Peyer's patch (tissue), 4 donors: ENCODE data around the gene MYPN. TPM values are rescaled to one million over a fixed set of nuclear protein-coding genes. Genes with fewer than 3 reads are reported as not detected.
A peak's percentile ranks its signal among the peaks of the same experiment; 100 is the strongest.

Source experiments
- DNase-seq, 3 donors: peaks; one replicate each; pipeline ENCODE4 v3.0.0-alpha.2; 2017 to 2019
- H3K27ac ChIP-seq, 4 donors: fragments of 200-600 bp; sonication (generic); one replicate each; pipeline ENCODE4 v1.5.1; 2016 to 2019
- H3K27me3 ChIP-seq, 2 donors: fragments of 200-600 bp; sonication (generic); one replicate each; pipeline ENCODE4 v1.5.1; 2019
- H3K36me3 ChIP-seq, 3 donors: fragments of 200-600 bp; sonication (generic); one replicate each; pipeline ENCODE4 v1.5.1; 2016 to 2019
- H3K4me1 ChIP-seq, 4 donors: fragments of 200-600 bp; sonication (generic); one replicate each; pipeline ENCODE4 v1.5.1; 2016 to 2019
- H3K4me3 ChIP-seq, 4 donors: fragments of 200-600 bp; sonication (generic); 1 replicate in 3 of 4; 2 replicates in 1 of 4; pipeline ENCODE4 v1.5.1; 2016 to 2019; ENCODE audit warnings: mild to moderate bottlenecking in 1 of 4
- H3K9me3 ChIP-seq, 4 donors: fragments of 200-600 bp; sonication (generic); one replicate each; pipeline ENCODE4 v1.5.1; 2016 to 2019; ENCODE audit warnings: mild to moderate bottlenecking in 1 of 4
- POLR2A ChIP-seq, 2 donors: fragments of 450-650 bp; IDR thresholded peaks; one replicate each; pipeline ENCODE4 v1.5.1; 2017; ENCODE audit warnings: antibody characterized with exemption in 2 of 2, mild to moderate bottlenecking in 2 of 2, moderate library complexity in 2 of 2
- total RNA-seq, 4 donors: library from RNA; depleted of rRNA; stranded (reverse); fragments of >200 nt; gene quantifications; one replicate each; pipeline ENCODE4 v1.1.0, GENCODE V29; 2016
- TF ChIP-seq, protein P1 (sequence below), 6 experiments: fragments of 450-650 bp in 4 of 6; fragments of 200-600 bp in 2 of 6; sonication (generic) in 1 of 6; IDR thresholded peaks; one replicate each; pipeline ENCODE4 v1.5.1; 2017 to 2019; ENCODE audit warnings: antibody characterized with exemption in 6 of 6, mild to moderate bottlenecking in 3 of 6, moderate library complexity in 1 of 6

MYPN gene
- total RNA-seq, 4 donors from 2014 or later = 0.13 TPM; not detected in 3

DNA sequence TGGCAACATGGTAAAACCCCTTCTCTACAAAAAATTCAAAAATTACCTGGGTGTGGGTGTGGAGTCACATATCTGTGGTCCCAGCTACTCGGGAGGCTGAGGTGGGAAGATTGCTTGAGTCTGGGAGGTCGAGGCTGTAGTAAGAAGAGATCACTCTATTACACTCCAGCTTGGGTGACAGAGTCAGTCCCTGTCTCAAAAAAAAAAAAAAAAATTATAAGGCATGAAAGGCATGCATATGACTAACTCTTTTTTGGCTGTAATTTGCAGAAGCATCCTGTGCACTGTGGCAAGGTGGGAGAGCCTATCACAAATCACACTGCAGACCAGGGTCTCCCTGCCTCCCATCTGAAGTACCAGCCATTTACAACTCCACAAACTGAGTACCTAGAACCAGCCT, 14.1 kb upstream of the MYPN start:
- Histone ChIP-seq H3K36me3 (no peaks in the 10 kb centered on the region), H3K4me1 (peaks cover 0 to 5% (median 0%) of the 10 kb centered on the region in 4 donors), H3K4me3 (no peak overlapping the region), H3K9me3 (no peaks in the 10 kb centered on the region), H3K27me3 (no peaks in the 10 kb centered on the region), H3K27ac (no peak overlapping the region)
- no peak for TF ChIP-seq POLR2A (IDR thresholded peaks at IDR 0.05)
- TF ChIP-seq, protein P1, sequence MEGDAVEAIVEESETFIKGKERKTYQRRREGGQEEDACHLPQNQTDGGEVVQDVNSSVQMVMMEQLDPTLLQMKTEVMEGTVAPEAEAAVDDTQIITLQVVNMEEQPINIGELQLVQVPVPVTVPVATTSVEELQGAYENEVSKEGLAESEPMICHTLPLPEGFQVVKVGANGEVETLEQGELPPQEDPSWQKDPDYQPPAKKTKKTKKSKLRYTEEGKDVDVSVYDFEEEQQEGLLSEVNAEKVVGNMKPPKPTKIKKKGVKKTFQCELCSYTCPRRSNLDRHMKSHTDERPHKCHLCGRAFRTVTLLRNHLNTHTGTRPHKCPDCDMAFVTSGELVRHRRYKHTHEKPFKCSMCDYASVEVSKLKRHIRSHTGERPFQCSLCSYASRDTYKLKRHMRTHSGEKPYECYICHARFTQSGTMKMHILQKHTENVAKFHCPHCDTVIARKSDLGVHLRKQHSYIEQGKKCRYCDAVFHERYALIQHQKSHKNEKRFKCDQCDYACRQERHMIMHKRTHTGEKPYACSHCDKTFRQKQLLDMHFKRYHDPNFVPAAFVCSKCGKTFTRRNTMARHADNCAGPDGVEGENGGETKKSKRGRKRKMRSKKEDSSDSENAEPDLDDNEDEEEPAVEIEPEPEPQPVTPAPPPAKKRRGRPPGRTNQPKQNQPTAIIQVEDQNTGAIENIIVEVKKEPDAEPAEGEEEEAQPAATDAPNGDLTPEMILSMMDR (IDR thresholded peaks at IDR 0.05) = no peak
- no peak for DNase-seq

DNA sequence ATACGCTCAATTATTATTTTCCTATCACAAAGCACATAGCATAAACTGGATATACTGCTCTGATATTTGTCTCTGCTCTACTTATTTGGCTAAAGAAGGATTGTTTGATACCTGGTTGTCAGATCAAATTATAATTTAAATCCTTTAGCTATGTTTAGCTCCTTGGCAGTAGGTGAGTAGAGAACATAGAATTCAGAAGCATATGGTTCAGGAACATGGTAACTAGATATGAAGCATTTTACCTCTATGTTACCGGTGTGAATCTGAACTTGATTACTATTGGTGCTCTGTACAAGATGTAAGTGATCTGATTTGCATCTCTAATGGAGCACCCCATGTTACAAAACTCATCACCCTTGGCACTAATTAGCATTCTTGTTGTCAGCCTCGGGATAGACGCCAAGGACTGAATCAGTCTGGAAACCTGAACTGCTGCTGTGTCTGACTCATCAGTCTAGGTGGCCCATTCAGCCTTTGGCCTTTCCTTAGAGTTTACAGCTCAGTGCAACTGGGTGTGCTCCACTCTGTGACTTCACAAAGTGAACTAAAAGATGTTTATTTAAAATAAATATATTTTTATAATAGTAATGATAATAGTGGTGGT, 12.3 kb upstream of the MYPN start:
- no peak overlapping the region for H3K4me3 ChIP-seq
- no peaks in the 10 kb centered on the region for H3K9me3 ChIP-seq
- peaks cover 0 to 5% (median 0%) of the 10 kb centered on the region in 4 donors for H3K4me1 ChIP-seq
- TF ChIP-seq, protein P1 (IDR thresholded peaks at IDR 0.05) = no peak
- TF ChIP-seq POLR2A (IDR thresholded peaks at IDR 0.05) = no peak
- DNase-seq = peak in 2 of 3 donors; percentile 57 to 86
- peak overlapping the region in 2 of 4 donors; percentile 35 to 64 for H3K27ac ChIP-seq
- H3K36me3 ChIP-seq = no peaks in the 10 kb centered on the region
- H3K27me3 ChIP-seq = no peaks in the 10 kb centered on the region

DNA sequence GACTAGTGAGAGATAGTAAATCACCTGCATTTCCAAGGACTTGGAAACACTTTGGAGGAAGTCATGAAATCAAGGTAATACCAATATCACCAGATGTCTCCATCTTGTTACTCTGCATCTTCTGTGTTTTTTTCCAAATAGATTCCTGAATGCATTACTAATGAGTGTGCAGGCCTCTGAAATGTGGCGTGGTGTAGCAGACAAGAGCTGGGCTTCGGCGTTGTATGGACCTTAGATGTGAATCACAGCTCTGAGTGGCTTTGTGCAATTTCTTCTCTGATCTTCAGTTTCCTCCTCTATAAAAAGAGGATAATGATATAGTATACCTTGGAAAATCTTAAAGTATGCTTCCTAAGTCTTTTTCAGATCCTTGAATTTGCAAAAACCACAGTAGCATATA, 9.6 kb upstream of the MYPN start:
- Histone ChIP-seq H3K4me3 (no peak overlapping the region), H3K36me3 (no peaks in the 10 kb centered on the region), H3K27ac (no peak overlapping the region), H3K4me1 (peaks cover 0 to 5% (median 0%) of the 10 kb centered on the region in 4 donors), H3K27me3 (no peaks in the 10 kb centered on the region), H3K9me3 (no peaks in the 10 kb centered on the region)
- DNase-seq = no peak
- TF ChIP-seq, protein P1 (IDR thresholded peaks at IDR 0.05) = no peak
- no peak for TF ChIP-seq POLR2A (IDR thresholded peaks at IDR 0.05)

DNA sequence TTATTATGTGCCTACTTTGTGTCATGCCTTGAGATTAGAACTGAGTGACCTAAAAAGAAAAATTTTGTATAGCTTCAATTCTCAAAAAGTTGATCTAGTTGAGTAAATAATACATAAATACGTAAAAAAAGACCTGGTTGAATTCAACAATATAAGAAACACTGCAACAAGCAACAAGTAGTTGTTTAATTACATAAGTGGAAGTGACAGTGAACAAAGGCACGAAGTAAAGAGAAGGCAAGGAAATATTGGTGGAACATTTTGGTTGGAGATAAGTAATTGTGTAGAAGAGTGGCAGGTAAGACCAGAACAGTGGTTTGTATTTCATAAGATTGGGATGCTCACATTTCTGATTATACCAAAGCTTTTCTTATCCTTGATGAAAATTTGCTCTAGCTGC, 8.2 kb upstream of the MYPN start:
- peaks cover 0 to 5% (median 0%) of the 10 kb centered on the region in 4 donors for H3K4me1 ChIP-seq
- no peak for DNase-seq
- no peak overlapping the region for H3K4me3 ChIP-seq
- H3K27me3 ChIP-seq = no peaks in the 10 kb centered on the region
- TF ChIP-seq, protein P1 (IDR thresholded peaks at IDR 0.05) = no peak
- TF ChIP-seq POLR2A (IDR thresholded peaks at IDR 0.05) = no peak
- no peaks in the 10 kb centered on the region for H3K36me3 ChIP-seq
- no peak overlapping the region for H3K27ac ChIP-seq
- no peaks in the 10 kb centered on the region for H3K9me3 ChIP-seq

DNA sequence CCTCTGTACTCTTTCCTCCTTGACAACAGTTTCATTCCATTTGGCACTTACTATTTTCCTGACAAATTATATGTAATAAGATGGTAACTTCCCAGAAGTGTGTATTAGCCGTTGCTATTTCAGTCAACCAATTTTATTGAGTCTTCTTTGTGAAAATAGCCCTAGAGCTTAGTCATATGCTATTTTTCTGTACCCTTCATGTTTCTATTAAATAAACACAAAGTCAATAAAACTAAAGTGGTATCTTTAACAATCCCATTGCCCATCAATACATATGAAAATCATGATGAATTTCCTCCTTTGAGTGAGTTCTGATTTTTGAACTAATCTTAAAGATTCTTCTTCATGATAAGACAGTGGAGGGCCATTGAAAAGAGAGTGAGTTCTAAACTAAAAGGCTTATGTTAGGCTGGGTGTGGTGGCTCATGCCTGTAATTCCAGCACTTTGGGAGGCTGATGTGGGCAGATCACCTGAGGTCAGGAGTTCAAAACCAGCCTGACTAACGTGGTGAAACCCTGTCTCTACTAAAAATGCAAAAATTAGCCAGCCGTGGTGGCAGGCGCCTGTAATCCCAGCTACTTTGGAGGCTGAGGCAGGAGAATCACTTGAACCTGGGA, 5.9 kb upstream of the MYPN start:
- Histone ChIP-seq H3K9me3 (no peaks in the 10 kb centered on the region), H3K4me1 (peaks cover 0 to 4% (median 0%) of the 10 kb centered on the region in 4 donors), H3K4me3 (no peak overlapping the region), H3K27me3 (no peaks in the 10 kb centered on the region), H3K27ac (no peak overlapping the region), H3K36me3 (no peaks in the 10 kb centered on the region)
- no peak for DNase-seq
- no peak for TF ChIP-seq POLR2A (IDR thresholded peaks at IDR 0.05)
- TF ChIP-seq, protein P1 (IDR thresholded peaks at IDR 0.05) = no peak
